Testis (tissue), 2 donors: ENCODE results near the gene MCF2L.
A peak's percentile ranks its signal among the peaks of the same experiment; 100 is the strongest.

Experiments used
- CTCF ChIP-seq, 3 experiments: fragments of 450-650 bp in 2 of 3; fragments of 200-600 bp in 1 of 3; sonication (generic) in 1 of 3; IDR thresholded peaks; one replicate each; pipeline ENCODE4 v1.5.1; 2016 to 2019; ENCODE audit warnings: antibody characterized with exemption in 3 of 3, mild to moderate bottlenecking in 2 of 3, moderate library complexity in 1 of 3
- POLR2A ChIP-seq: fragments of 450-650 bp; IDR thresholded peaks from one replicate; pipeline ENCODE4 v1.6.1; 2017; ENCODE audit warnings: antibody characterized with exemption, mild to moderate bottlenecking, moderate library complexity

GRCh38 chr13:112968380-112968909 is 569 bp upstream of the MCF2L start:
- peak in 1 of 3 experiments; percentile 1 for TF ChIP-seq CTCF (IDR thresholded peaks at IDR 0.05)
- no peak for TF ChIP-seq POLR2A
